Stimulated activated CD4-positive, alpha-beta T cell treated with anti-CD3 and anti-CD28 coated beads, TNF-alpha, amount 100 ng/mL, for 4 hours (primary cell): ENCODE measurements around the gene SLC27A2.

Experiments used
- DNase-seq, 3 experiments: peaks; one replicate each; pipeline ENCODE4 v3.0.0-alpha.2; 2020; ENCODE audit warnings: low read depth in 3 of 3

SLC27A2 gene

DNA sequence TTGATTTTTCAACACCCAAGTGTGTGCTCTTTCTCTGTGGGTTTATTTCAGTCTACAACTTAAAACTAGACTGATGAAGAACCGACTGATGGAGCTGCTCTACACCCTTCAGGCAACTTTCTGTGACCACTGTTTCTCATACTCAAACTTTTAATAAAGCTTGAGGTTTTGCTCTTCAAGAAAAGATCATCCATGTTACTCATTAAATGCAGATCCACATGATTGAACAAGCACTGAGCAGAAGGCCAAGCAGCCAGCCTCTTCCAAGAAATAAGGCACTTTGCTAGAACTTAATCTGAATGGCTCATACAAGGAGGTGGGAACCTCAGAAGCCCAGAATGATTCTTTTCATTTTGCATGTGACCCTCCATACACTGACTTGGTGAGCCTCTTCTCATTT lies 8.7 kb downstream of the SLC27A2 start:
- DNase-seq = no peak

DNA sequence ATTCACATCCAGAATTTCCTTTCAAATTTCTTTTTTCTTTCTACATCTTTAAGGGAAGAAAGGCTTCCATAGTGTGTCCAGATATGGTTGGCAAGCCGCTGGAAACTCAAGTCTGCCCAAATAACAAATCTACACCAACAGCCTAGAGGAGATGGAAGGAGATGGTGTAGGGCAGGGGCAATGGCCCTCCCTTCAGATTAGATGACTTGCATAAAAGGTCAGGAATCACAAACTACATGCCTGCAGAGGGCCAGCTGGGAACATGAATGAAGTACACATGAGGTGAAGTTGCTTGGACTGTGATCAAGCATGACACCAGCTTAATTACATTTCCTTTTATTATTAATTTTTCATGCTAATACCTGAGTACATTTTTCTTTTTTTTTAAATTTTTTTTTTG lies 10.2 kb downstream of the SLC27A2 start:
- no peak for DNase-seq

DNA sequence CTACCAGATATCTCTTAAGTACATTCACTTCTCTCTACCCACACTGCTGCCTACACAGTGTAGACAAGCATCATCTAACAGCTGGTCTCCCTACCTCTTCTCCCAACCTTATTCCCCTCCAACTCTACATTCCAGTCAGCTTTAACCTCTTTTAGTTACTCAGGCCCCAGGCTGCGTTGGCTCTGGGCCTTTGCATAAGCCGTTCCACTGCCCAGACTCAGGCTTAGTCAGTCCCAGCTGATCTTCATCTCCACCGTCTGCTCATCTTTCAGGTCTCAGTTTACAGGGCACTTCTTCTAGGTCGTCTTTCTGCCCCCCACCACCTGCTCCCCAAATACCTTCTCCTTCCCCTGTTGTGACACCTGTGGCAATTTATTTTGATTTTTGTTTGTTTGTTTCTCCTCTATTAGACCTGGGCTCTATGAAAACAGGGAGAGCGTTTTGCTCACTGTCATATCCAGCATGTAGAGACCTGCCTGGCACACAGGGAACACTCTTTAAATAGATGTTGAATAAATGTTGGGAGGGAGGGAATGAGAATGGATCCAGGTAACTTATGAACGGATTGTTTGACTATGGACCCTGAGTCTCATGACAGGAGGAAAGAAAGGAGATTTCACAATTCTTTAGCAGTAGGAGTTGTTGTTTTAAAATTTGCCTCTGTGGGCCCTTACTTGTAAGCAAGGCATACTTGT lies 11.1 kb downstream of the SLC27A2 start:
- no peak for DNase-seq

DNA sequence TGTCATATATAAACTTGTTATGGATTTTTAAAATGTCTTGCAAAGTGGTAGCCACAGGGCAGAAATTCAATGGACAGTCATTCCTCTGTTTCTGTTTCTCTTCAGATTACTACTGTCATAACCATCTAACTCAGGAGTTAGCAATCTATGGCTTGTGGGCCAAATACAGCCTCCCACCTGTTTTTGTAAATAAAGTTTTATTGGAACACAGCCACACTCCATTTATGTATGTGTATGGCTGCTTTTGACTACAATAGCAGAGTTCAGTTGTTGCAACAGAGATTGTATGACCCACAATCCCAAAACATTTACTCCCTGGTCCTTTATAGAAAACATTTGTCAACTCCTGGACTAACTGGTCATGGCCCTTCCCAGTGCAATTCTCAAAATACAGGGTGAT lies 20.0 kb downstream of the SLC27A2 start:
- no peak for DNase-seq

DNA sequence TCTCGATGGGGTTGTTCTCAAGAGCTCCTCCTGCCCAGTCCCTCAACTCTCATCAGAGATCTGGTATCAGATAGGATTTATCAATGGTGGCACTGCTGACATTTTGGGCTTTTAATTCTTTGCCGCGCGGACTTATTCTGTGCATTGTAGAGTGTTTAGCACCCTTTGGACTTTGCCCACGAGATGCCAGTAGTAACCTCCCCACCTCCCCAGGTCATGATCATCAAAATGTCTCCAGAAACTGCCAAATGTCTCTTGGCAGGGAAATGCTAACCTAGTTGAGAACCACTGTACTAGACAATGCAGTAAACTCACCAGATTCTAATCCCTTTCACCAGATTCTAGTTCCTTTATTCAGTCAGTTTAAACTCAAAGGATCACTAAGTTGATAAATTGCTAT lies 24.0 kb downstream of the SLC27A2 start:
- DNase-seq = no peak

DNA sequence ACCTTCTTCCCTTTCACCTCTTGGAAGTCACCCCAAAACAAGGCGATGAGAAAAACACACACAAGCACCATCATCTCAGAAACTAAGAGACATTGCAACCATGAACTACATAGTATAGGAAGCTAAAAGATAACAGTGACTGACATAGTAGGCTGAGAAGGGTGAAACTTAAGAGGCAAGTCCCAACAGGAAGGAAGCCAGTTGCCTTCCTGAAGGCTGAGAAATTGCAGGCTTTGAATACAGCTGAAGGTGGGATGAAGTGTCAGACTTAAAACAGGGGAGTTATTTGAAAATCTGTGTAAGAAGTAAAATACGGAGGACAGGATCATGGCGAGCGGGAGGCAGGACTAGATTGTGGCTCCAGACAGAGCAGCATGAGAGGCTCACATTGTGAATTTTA lies 27.8 kb downstream of the SLC27A2 start:
- DNase-seq = no peak

DNA sequence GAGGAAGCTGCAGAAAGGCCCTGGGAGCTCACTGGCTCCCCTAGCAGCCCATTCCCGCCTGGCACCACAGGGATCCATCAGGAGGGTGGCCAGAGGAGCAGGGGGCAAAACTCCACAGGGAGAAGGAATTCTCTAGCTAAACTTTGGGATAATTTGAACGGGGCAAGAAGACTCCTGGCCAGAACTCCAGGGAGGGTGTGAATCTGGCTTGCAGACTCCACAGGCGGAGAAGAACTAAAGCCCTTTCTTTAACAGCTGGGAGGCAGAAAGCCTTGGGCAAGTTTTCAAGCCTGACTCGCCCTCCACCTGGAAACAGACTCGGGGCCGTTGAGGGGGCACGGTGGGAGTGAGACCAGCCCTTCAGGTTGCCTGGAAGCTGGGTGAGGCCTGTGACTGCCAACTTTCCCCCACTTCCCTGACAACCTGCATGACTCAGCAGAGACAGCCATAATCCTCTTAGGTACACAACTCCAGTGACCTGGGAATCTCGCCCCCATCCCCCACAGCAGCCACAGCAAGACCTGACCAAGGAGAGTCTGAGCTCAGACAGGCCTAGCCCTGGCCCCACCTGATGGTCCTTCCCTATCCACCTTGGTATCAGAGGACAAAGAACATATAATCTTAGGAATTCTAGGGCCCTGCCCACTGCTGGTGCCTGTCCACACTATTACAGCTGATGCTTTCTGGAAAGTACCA lies 28.6 kb downstream of the SLC27A2 start:
- no peak for DNase-seq

DNA sequence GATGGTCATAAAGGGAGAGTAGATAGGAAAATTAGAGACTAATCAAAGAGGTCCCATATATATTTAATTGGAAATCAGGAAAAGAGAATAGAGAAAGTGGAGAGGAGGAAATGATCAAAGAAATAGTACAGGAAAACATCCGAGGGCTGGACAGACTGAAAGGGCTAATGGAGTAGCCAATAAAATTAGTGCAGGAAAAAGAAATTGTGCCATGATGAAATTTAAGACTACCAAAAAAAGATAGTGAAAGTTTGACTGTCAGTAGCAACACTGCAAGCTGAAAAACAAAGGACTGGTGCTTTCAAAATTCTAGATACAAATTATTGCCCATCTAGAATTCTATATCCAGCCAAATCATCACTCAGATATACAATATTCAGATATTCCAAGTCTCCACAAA lies 36.3 kb downstream of the SLC27A2 start:
- no peak for DNase-seq

DNA sequence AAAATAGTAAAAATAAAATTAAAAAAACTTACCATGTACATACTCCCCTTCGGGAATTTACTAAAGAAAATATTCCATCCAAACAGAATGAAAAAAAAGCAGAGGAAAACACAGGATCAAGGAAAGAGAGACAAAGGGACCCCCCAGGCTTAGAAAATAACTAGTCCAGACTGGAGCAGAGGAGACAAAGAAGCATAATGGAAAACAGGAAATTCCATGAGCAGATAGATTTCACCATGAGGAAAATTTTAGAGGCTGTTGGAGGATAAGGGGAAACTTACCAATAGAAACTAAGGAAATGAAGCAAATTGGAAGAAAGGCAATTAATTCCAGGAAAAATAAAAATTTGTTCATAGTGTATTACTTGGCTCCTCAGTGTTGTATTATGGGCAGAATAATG lies 36.7 kb downstream of the SLC27A2 start:
- no peak for DNase-seq

DNA sequence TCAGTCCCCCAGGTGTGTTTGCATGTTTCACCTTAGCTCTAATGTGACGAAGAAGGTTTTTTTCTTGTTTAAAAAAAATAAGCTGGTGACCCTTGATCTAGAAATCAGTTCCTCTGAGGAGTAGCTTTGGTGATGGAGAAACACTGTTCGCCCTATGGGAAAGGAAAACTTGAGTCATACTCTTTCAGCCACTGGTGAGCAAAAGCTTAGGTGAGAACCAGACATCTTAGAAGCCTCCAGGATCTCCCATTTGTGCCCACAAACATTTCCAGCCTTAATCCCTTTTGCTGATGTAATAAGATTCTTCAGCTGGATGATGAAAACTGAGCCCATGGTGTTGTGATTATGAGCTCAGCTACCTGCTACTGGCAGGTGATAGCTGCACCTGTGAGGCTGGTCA lies 37.8 kb downstream of the SLC27A2 start:
- DNase-seq = no peak

DNA sequence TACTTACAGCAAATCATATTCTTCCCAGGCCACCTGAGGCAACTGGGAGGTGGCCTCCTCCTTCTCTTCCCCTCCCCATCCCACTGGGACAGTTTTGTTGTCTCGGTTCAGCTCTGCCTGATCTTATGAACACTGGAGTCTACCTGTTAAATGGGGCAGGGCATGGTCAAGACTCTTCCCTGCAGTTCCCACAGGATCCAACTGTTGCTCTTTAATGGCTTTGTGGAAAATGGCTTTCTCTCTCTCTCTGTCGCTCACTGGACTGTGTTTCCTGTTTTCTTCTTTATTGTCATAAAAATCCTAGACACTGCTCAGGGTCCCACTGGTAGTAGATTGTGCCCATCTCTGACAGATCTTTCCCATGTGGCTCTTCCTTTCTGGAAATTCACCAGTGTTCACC lies 40.2 kb downstream of the SLC27A2 start:
- DNase-seq = no peak

DNA sequence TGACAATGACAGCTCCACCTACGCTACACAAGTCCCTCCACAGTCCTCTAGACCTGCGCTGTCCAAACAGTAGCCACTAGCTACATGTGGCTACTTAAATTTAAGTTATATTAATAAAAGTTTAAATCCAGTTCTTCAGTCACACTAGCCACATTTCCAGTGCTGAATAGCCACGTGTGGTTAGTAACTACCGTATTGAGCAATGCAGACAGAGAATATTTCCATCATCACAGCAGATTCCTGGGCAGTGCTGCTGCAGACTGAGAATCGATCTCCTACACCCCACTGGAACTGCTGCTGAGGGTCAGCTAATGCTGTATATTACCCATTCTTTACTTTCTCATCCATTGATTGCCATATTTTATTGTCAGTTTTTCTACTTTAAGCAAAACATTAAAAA lies 42.6 kb downstream of the SLC27A2 start:
- no peak for DNase-seq

DNA sequence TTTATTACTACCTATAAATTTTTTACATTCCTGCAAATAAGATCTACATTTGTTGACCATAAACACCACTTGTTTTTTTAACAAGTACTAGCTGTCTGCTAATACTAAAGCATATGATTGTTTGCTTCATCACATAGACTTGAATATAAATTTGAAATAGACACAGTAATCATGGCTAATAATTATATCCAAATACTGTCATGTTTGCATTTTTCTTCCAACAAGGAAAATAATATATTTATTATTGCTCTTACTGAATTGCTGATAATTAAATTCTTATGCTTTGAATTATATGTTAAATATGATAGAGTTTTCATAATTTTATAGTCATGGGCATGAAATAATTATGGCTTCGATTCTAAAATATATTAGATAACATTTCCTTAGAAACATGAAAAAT lies 43.1 kb downstream of the SLC27A2 start:
- no peak for DNase-seq

DNA sequence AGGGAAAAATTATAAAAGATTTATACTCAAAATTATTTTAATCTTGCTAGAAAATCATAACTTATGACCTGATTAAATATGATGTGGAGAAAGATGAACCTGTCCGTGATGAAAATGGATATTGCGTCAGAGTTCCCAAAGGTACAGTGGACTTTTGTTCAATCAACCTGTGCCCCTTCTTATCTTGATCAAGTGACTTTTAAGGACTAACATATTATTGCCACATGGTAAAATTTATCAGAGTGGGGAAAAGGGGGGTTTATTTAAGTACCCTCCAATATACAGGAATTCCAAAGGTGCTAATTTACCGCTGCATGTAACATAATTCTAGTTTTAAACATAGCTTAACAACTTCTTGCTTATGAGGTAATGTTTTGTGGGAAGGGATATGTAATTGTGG lies 43.9 kb downstream of the SLC27A2 start:
- no peak for DNase-seq

DNA sequence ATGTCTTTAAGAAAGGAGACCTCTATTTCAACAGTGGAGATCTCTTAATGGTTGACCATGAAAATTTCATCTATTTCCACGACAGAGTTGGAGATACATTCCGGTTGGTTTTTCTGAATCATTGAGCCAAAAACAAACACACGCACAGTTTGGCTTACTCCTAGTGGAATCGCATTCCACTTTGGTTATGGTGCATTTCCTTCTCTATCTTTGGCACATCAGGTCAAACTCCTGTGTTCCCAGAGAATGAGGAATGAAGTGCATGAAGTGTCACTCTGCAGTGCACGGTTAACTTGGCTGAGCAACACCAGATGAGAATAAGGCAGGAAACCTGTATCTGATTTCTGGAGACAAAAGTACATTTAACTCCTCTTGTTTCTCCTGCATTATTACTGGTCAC lies 45.1 kb downstream of the SLC27A2 start:
- DNase-seq = no peak

DNA sequence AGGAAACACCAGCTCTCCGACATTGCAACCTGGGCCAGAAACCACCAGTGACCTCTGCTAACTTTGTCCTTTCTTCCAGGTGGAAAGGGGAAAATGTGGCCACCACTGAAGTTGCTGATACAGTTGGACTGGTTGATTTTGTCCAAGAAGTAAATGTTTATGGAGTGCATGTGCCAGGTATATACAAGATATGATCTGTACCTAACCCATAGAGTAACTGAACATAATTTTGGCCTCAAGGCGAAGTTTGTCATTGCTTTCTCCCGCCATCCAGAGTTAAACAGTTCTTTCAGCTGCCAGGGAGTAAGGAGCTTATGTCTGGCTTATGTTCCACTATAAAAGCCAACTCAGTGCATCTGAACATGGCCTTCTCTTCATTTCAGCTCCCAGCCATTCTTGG lies 46.9 kb downstream of the SLC27A2 start:
- DNase-seq = no peak

DNA sequence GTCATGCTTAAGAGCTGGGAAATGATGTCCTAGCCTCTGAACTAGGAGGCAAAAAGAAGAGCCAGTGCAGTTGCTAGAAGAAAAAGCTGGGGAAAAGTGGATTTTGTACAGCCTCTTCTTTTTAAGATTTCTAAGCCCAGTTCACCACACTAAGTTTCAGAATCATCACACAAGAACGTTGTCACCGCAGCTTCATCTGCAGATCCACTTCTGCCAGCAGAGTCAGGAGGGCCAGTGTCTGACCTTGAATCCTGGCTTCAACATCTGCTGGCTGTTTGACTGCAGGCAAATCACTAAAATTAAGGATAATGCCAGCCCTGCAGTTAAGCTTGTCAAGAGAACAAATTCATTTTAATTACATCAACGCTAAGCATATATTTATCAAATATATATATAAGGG lies 47.3 kb downstream of the SLC27A2 start:
- no peak for DNase-seq

DNA sequence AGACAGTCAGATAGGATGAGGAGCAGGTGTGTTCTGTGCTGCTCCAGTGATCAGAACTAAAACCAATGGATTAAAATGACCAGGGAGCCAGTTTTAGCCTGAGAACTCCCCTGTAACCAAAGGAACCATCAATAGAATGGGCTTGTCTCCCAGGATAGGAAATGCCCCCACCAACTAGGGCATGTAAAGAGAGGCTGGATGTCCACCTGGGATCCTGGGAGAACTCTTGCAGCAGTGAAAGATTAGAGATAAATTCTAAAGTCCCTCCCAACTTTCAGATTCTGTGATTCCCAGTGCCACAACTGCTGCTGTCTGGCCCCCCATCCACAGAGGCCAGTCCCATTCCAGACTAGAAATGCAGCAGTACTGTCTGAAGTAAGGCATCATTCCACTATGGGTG lies 49.8 kb downstream of the SLC27A2 start:
- no peak for DNase-seq

DNA sequence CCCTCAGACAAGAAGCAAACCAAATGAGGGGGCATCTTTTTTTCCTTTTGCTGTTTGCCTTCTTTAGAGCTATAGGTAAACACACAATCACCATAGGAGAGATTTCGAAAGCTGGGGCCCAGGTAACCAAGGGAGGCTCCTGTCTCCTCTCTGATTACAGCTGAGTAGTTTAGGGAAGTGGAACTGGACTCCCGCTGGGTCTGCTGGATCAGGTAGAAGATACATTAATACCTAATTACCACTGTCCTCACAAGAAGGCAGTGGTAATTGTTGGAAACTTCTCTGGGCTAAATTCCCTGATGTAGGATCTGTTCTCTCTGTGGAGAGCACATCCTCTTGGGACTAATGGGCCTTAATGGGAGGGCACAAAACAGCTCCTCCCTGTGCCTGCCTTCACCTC lies 50.8 kb downstream of the SLC27A2 start:
- DNase-seq = no peak

DNA sequence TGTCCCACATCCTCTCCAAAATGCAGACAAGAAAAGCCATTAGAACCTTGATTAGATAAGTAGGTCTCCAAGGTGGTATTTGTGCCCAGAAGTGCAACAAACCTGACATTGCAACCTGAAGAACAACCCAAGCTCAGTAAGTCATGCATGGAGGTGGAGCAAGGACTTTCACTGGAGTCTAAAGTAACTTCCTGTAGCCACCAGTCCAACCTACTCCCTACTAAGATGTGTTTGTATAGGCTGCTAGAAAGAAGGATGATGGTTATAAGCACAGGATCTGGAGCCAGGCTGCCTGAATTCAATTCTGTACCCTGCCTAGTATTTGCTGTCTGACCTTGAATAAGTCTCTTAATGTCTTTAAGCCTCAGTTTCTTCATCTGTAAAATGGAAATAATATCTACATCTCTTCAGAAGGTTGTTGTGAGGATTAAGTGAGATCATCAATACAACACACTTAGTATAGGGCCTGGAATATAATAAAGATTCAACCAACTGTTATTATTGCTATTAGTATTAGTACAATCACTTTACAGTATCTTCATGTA lies 51.3 kb downstream of the SLC27A2 start:
- DNase-seq = no peak

DNA sequence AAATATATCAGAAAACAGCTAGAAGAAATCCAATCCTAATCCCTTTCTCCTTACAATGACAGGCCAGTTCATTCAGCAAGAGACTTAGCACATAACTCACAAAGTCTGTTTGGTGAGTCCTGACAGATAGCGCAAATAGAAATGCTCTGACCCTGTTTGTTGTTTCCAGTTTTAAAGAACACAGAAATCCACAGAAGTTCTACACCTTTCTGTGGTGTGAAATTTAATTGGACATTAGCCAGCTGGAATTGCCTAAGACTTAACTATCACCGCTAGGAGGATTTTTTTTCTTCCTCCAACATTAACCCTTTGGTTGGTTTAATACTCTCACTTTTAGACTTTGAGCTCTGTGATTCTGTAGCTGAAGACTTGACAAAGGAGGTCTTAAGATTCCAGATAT lies 52.8 kb downstream of the SLC27A2 start:
- DNase-seq = no peak

DNA sequence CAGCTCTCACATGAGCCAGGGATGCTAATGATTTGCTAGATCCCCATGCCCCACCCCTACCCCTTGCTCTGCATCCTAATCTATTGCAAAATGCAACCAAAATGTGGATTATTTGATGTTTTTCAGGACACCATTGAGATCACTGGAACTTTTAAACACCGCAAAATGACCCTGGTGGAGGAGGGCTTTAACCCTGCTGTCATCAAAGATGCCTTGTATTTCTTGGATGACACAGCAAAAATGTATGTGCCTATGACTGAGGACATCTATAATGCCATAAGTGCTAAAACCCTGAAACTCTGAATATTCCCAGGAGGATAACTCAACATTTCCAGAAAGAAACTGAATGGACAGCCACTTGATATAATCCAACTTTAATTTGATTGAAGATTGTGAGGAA lies 53.8 kb downstream of the SLC27A2 start:
- DNase-seq = no peak

DNA sequence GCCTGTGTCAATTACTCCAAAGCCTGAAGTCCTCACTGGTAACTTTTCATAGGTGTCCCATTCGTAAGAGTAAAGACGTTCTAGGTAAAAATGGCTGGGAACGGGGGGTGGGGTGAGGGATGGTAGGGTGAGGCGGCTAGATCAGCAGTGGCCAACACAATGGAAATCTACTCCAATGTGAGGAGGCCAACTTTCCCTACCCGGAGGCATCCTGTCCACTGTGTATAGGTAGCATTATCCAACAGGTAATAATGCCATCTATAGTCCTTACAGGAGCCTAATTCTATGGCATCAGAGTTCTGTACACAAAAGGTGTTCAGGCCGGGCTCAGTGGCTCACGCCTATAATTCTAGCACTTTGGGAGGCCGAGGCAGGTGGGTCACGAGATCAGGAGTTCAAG lies 54.4 kb downstream of the SLC27A2 start:
- no peak for DNase-seq

DNA sequence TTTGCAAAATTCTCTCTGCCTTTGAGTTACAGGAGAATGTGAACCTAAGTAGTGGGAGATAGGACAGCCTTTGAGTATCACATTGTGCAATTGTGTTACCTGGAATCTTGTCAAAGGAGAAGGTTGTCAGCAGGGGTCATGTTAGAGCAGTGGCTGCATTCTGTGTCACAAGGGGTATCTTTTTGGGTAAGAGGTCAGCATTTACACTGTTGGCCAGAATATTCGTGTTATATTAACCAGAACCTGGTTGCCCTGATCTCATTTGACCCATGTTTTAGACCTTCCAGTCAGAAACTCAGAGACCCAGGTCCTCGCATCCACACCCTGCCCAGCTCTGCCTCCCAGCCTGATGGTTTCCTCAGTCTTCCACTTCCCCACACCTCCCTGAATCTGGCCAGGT lies 56.3 kb downstream of the SLC27A2 start:
- no peak for DNase-seq
